GM21717 (cell line): ENCODE results near the gene NR5A1.

Source experiments
- ATAC-seq: cut with Tn5 transposase; IDR thresholded peaks from one replicate; pipeline ENCODE4 v1.9.1; 2021; ENCODE audit warnings: mild to moderate bottlenecking, moderate library complexity; ENCODE audit not compliant: unreplicated experiment

The NR5A1 gene

GRCh38 chr9:124485201-124485600 lies 22.0 kb downstream of the NR5A1 start:
- ATAC-seq = no peak

- ATAC-seq = no peak
Measured at GRCh38 chr9:124483481-124483880, 23.7 kb downstream of the NR5A1 start.

- ATAC-seq = no peak
Measured at GRCh38 chr9:124482431-124483031, 24.7 kb downstream of the NR5A1 start.

- no peak for ATAC-seq
Measured at GRCh38 chr9:124481115-124481514, 26.1 kb downstream of the NR5A1 start.

- no peak for ATAC-seq
Measured at GRCh38 chr9:124480621-124480981, 26.6 kb downstream of the NR5A1 start.

- no peak for ATAC-seq
Measured at GRCh38 chr9:124479947-124480620, 27.1 kb downstream of the NR5A1 start.

- no peak for ATAC-seq
Measured at GRCh38 chr9:124479371-124479770, 27.8 kb downstream of the NR5A1 start.

GRCh38 chr9:124478354-124478753 lies 28.8 kb downstream of the NR5A1 start:
- no peak for ATAC-seq

GRCh38 chr9:124477648-124478285 lies 29.4 kb downstream of the NR5A1 start:
- no peak for ATAC-seq

- ATAC-seq = no peak
Measured at GRCh38 chr9:124477211-124477647, 30.0 kb downstream of the NR5A1 start.

GRCh38 chr9:124475868-124476690 lies 31.1 kb downstream of the NR5A1 start:
- ATAC-seq = no peak

- ATAC-seq = no peak
Measured at GRCh38 chr9:124475158-124475867, 31.9 kb downstream of the NR5A1 start.

GRCh38 chr9:124474151-124474550 lies 33.0 kb downstream of the NR5A1 start:
- ATAC-seq = no peak

GRCh38 chr9:124473310-124473709 lies 33.9 kb downstream of the NR5A1 start:
- ATAC-seq = no peak

GRCh38 chr9:124472770-124473169 lies 34.4 kb downstream of the NR5A1 start:
- ATAC-seq = no peak

- ATAC-seq = no peak
Measured at GRCh38 chr9:124471761-124472160, 35.4 kb downstream of the NR5A1 start.

- no peak for ATAC-seq
Measured at GRCh38 chr9:124470726-124471125, 36.5 kb downstream of the NR5A1 start.

- ATAC-seq = no peak
Measured at GRCh38 chr9:124470306-124470705, 36.9 kb downstream of the NR5A1 start.

GRCh38 chr9:124469011-124469832 lies 38.0 kb downstream of the NR5A1 start:
- ATAC-seq = no peak
